Mucosa of rectum (tissue), 2 donors: ENCODE measurements around the gene MAP3K5.
A peak's percentile ranks its signal among the peaks of the same experiment; 100 is the strongest.

Source experiments
- H3K27ac ChIP-seq, 2 donors: one replicate each; pipeline ENCODE4 v1.7.0; 2013; ENCODE audit warnings: inconsistent platforms in 2 of 2, low read depth in 2 of 2, low read length in 2 of 2
- H3K27me3 ChIP-seq, 2 donors: one replicate each; pipeline ENCODE4 v1.7.0; 2013; ENCODE audit warnings: low read length in 2 of 2; ENCODE audit not compliant: control insufficient read depth in 2 of 2, insufficient read depth in 2 of 2
- H3K36me3 ChIP-seq, 2 donors: one replicate each; pipeline ENCODE4 v1.7.0; 2013; ENCODE audit warnings: low read length in 2 of 2; ENCODE audit not compliant: control insufficient read depth in 2 of 2, insufficient read depth in 2 of 2
- H3K4me1 ChIP-seq, 2 donors: one replicate each; pipeline ENCODE4 v1.7.0; 2013; ENCODE audit warnings: low read length in 2 of 2, mild to moderate bottlenecking in 1 of 2; ENCODE audit not compliant: control insufficient read depth in 2 of 2, insufficient read depth in 2 of 2
- H3K4me3 ChIP-seq, 2 donors: one replicate each; pipeline ENCODE4 v1.7.0; 2013; ENCODE audit warnings: low read length in 2 of 2
- H3K9ac ChIP-seq, 2 donors: one replicate each; pipeline ENCODE4 v1.7.0; 2013; ENCODE audit warnings: low read length in 2 of 2, low read depth in 1 of 2, mild to moderate bottlenecking in 1 of 2
- H3K9me3 ChIP-seq, 2 donors: one replicate each; pipeline ENCODE4 v1.7.0; 2013; ENCODE audit warnings: low read length in 2 of 2; ENCODE audit not compliant: control insufficient read depth in 2 of 2
- donor health status: healthy.
- donor health status: Normal muscosa, but diverticular disease.

The MAP3K5 gene

DNA sequence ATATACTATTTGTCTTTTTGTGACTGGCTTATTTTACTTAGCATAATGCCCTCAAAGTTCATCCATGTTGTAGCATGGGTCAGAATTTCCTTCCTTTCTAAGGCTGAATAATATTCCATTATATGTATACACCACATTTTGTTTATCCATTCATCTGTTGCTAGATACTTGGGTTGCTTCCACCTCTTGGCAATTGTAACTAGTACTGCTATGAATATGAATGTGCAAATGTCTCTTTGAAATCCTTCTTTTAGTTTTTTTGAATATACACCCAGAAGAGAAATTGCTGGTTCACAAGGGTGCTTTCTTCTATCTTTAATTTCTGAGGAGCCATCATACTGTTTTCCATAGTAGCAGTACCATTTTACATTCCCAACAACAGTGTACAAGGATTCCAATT lies 220.8 kb downstream of the MAP3K5 start:
- H3K9me3 ChIP-seq, result peaks cover 0 to 4% of the 10 kb centered on the region in 2 donors
- H3K36me3 ChIP-seq, result peaks cover 14 to 20% of the 10 kb centered on the region in 2 donors
- H3K4me3 ChIP-seq, result no peak overlapping the region
- H3K27ac ChIP-seq, result no peak overlapping the region
- no peak overlapping the region for H3K9ac ChIP-seq
- H3K4me1 ChIP-seq, result peaks cover 4 to 13% of the 10 kb centered on the region in 2 donors
- no peaks in the 10 kb centered on the region for H3K27me3 ChIP-seq

DNA sequence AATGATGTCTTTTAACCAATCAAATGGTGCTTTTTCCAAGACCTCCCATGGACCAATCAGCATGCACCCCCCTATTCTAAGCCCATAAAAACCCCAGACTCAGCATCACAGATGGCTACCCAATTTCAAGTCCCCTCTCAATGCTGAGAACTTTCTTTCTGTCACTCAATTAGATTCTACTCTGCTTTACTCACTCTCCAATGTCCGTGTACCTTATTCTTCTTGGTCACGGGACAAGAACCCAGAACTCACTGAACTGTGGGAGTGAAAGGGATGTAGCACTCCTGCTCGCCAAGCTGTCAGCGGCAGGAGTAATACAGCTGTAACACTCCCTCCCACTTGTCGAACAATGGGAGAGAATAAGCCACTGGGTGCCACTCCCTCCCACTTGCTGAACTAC lies 221.2 kb downstream of the MAP3K5 start:
- H3K27ac ChIP-seq, result no peak overlapping the region
- H3K4me1 ChIP-seq, result peaks cover 7 to 15% of the 10 kb centered on the region in 2 donors
- H3K27me3 ChIP-seq, result no peaks in the 10 kb centered on the region
- H3K9ac ChIP-seq, result no peak overlapping the region
- no peak overlapping the region for H3K4me3 ChIP-seq
- H3K36me3 ChIP-seq, result peaks cover 14 to 20% of the 10 kb centered on the region in 2 donors
- peaks cover 0 to 4% of the 10 kb centered on the region in 2 donors for H3K9me3 ChIP-seq

DNA sequence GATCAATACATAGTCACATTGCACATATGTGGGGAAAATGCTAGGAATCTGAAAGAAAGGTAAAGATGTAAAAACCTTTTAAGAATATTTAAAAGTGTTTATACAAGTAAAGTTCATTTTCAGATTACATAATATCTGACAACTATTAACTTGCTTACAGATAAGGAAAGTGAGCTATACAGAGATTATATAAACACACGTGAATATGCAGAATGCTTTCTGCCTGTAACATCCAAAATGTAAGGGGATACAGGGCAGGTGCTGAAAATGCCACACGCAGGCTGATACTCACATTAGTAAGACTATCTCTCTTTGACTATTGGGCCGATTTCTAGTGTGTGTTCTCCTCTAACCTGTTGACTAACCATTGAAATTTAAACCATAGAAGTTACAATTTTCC lies 224.1 kb downstream of the MAP3K5 start:
- peaks cover 26 to 36% of the 10 kb centered on the region in 2 donors for H3K4me1 ChIP-seq
- no peaks in the 10 kb centered on the region for H3K27me3 ChIP-seq
- peaks cover 0 to 7% of the 10 kb centered on the region in 2 donors for H3K36me3 ChIP-seq
- no peak overlapping the region for H3K9ac ChIP-seq
- H3K4me3 ChIP-seq, result no peak overlapping the region
- H3K27ac ChIP-seq, result peak overlapping the region in 1 of 2 donors; percentile 81
- H3K9me3 ChIP-seq, result peaks cover 0 to 4% of the 10 kb centered on the region in 2 donors

DNA sequence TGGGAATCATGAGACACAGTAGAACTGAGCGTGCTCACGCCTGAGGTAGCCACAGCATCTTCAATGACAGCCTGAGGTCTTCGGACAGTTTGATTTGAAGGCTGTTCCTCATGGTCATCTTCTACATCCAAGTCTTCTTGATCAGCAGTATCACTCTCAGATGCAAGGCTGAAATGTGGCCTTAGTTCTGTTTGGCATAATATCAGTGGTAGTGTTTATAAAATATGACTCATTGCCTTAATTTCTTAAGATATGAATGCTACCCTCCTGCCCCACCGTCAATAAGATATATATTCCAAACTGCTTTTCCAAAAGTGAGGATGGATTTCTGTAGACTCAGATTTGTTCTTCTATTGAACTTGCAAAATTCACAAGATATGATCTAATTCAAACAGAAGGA lies 224.6 kb downstream of the MAP3K5 start:
- Histone ChIP-seq H3K4me3 (no peak overlapping the region), H3K36me3 (peaks cover 0 to 4% of the 10 kb centered on the region in 2 donors), H3K9me3 (peaks cover 0 to 4% of the 10 kb centered on the region in 2 donors), H3K9ac (no peak overlapping the region), H3K27me3 (no peaks in the 10 kb centered on the region), H3K4me1 (peaks cover 26 to 36% of the 10 kb centered on the region in 2 donors), H3K27ac (peak overlapping the region; percentile 74 to 81)

DNA sequence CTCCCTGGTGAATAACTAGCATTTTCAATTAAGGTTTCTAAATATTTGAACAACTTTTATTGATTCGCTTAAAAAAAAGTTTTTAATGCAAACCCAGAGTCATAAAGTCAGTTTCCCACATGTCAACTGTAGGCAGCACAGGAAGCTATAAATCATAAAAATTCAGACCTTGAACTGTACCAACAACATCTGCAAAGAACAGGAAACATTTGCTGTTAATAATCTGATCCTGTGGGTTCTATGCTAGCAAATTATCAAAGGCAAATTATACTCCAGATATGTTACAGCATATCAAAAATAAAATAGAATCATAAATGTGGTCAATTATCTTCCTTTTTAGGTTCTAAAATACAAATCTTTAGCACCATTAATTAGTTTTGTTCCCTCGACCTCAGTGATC lies 225.4 kb downstream of the MAP3K5 start:
- H3K9me3 ChIP-seq, result peaks cover 0 to 4% of the 10 kb centered on the region in 2 donors
- H3K27me3 ChIP-seq, result no peaks in the 10 kb centered on the region
- peaks cover 26 to 36% of the 10 kb centered on the region in 2 donors for H3K4me1 ChIP-seq
- H3K36me3 ChIP-seq, result peaks cover 0 to 4% of the 10 kb centered on the region in 2 donors
- peak overlapping the region; percentile 82 to 83 for H3K27ac ChIP-seq
- H3K9ac ChIP-seq, result no peak overlapping the region
- no peak overlapping the region for H3K4me3 ChIP-seq

DNA sequence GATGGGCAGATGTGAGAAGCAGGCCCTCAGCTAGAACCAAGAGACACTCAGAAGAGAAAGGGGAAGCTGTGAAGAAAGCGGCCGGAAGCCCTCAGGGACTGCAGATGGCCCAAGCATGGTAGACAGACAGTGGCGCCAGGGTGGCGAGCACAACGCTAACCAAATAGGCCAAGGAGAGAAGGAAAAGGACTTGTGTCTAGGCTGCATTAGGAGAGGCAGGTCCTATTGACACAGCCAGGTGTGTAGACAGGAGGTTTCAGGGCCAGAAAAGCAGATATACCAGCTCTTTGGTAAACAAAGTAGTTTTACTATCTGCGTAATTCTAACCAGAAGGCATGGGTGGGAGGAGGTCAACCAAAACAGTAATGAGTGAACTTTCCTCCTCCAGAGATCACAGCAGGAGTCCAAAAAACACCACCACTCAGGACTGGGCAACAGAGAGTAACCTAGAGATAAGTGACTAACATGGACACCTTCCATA lies 226.2 kb downstream of the MAP3K5 start:
- H3K4me3 ChIP-seq, result peak overlapping the region in 1 of 2 donors; percentile 49
- peaks cover 0 to 5% of the 10 kb centered on the region in 2 donors for H3K36me3 ChIP-seq
- peaks cover 0 to 2% of the 10 kb centered on the region in 2 donors for H3K9me3 ChIP-seq
- H3K27me3 ChIP-seq, result no peaks in the 10 kb centered on the region
- peaks cover 26 to 36% of the 10 kb centered on the region in 2 donors for H3K4me1 ChIP-seq
- peak overlapping the region in 1 of 2 donors; percentile 17 for H3K9ac ChIP-seq
- peak overlapping the region; percentile 82 to 83 for H3K27ac ChIP-seq

DNA sequence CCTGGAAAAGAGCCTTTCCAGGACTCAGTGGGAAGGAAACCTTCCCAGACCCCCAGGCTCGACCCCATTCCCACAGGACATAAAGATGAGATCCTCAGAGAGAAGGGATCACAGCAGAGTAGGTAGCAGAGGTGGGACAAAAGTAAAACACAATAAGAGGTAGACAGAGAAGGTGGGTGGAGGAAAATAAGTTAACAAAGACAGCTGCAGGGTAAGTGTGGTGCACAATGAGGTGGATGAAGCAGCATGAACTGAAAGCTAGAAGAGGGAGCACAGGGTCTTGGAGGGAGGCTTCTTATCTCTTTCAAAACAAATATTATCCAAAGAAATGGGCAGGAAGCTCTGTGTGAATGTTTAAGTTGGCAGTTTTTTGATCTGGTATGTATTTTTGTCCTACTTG lies 228.1 kb downstream of the MAP3K5 start:
- Histone ChIP-seq H3K27me3 (no peaks in the 10 kb centered on the region), H3K4me3 (no peak overlapping the region), H3K27ac (peak overlapping the region; percentile 5 to 65), H3K9ac (no peak overlapping the region), H3K4me1 (peaks cover 26 to 36% of the 10 kb centered on the region in 2 donors), H3K36me3 (peaks cover 0 to 4% of the 10 kb centered on the region in 2 donors), H3K9me3 (no peaks in the 10 kb centered on the region)

DNA sequence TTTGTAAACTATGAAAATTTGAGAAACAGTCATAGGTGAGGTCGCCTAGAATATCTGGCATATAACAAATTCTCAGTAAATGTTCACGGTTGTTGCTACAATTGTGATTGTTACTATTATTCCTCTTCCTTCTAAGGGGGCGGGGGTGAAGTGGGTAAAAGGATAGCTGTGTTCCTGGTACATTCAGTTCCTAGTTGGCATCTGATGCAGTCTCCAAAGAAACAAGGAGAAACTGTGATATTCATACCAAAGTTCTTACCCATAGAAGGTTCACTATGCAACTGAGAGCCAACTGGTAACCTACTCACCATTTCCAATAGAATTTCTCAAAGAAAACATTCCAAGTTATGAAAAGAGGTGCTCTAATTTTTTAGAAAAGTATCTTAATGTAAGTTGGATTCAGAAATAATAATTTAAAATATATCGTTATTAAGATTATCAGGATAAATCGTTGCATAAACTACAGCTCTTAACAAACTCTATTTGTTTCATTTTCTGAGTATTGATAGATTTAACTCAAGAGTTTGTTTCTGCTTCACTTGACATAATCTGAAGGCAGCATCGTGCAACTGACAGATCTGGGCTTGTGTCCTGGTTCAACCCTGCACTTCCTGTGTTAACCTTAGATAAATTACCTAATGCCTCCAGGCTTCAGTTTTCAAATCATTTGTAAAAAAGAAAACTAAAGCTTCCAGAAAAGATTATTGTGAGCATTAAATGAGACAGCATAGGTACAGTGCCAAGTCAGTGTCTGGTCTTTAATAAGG lies 228.7 kb downstream of the MAP3K5 start:
- Histone ChIP-seq H3K4me1 (peaks cover 26 to 36% of the 10 kb centered on the region in 2 donors), H3K27me3 (no peaks in the 10 kb centered on the region), H3K4me3 (no peak overlapping the region), H3K9ac (no peak overlapping the region), H3K27ac (peak overlapping the region; percentile 5 to 65), H3K36me3 (peaks cover 0 to 4% of the 10 kb centered on the region in 2 donors), H3K9me3 (no peaks in the 10 kb centered on the region)

DNA sequence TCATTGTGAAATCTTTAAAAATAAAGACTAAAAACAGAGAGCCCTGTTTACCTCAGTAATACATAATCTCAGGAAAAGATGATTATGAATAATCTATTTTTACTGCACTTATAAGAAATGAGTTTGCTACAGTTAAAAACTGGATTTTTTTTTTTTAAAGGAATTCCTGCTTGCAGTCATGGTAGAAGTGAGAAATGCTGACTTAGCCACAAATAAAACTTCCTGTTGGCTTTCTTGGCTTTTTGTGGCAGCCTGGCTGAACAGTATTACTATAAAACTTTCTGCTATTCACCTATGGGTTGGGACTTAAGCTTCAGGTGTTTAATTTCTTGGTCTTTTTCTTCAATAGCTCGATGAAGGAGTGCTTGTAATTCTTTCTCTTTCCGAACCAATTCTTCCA lies 230.1 kb downstream of the MAP3K5 start:
- Histone ChIP-seq H3K27me3 (no peaks in the 10 kb centered on the region), H3K4me1 (peaks cover 26% of the 10 kb centered on the region in 2 donors), H3K36me3 (peaks cover 1 to 4% of the 10 kb centered on the region in 2 donors), H3K4me3 (no peak overlapping the region), H3K9ac (no peak overlapping the region), H3K9me3 (no peaks in the 10 kb centered on the region), H3K27ac (no peak overlapping the region)

DNA sequence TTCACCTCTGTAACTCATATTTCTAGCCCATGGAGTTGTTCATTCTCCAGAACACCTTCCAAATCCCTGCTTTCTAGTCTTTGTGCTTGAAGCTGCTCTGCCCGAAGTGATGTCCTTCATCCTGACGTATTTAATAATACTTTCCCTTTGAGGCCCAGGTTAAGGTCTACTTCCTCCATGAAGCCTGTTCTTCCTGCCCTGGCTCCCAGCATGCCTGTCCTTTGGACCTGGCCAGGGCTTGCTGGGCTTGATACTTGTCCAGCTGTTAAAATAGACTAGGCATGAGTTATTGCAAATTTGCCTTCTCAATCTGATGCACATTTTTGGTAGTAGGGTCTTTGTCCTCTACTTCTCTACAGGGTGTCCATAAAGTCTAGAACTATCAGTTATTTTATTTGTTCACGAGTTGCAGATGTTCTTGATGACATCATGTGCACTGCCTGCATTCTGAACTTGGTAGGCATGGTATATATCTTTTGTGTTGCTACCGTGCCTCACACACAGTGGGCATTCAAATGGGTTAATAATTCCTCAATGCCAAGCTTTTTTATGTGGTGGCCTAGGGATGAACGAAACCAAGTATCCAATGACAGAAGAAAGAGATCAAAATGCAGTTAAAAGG lies 239.0 kb downstream of the MAP3K5 start:
- peak overlapping the region; percentile 1 to 44 for H3K27ac ChIP-seq

More for the DNA sequence above, 239.0 kb downstream of the MAP3K5 start:
- Histone ChIP-seq H3K36me3 (peaks cover 0 to 2% of the 10 kb centered on the region in 2 donors), H3K27me3 (no peaks in the 10 kb centered on the region), H3K4me3 (no peak overlapping the region), H3K4me1 (peaks cover 3 to 7% of the 10 kb centered on the region in 2 donors), H3K9me3 (no peaks in the 10 kb centered on the region), H3K9ac (peak overlapping the region in 1 of 2 donors; percentile 27)
